Activated CD4-positive, alpha-beta T cell treated with anti-CD3 and anti-CD28 coated beads, Interleukin-2, amount 50 U/mL, for 1 hour (primary cell): Measurements from ENCODE around the gene LRRK1.

Source experiments
- DNase-seq: peaks from one replicate; pipeline ENCODE4 v3.0.0-alpha.2; 2020

LRRK1 gene

DNA sequence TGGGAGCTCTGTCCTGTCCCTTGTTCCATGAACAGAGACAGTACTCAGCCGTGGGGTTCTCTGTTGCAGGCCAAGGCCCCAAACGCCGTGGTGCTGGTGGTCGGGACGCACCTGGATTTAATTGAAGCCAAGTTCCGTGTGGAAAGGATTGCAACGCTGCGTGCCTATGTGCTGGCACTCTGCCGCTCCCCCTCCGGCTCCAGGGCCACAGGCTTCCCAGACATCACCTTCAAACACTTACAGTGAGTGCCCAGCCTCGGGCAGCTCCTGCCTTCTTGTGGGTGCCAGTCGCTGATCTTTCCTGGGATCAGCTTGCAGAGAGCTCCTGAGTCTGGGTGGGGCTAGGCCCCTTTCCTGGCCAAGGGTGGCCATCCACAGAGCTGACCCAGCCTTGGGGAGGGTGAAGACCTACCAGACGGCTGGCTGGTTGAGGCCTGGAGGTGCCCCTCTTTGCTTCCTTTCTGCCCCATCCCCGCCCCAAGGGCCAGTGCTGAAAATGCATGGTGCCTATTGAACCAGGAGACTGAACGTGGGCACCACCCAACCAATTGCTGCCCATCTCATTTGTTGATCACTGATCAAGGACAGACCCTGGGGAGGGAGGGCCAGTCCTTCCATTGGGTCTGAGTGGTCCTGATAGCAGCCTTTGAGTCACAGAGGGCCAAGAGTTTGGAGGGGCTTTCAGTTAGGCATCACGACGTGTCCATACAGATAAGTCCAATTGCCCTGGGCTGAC lies 106.9 kb downstream of the LRRK1 start:
- DNase-seq, result no peak

- no peak for DNase-seq
Measured at GRCh38 chr15:101026656-101027272, 107.6 kb downstream of the LRRK1 start.

GRCh38 chr15:101027273-101027901 lies 108.2 kb downstream of the LRRK1 start:
- DNase-seq, result no peak

- no peak for DNase-seq
Measured at GRCh38 chr15:101027920-101028319, 108.8 kb downstream of the LRRK1 start.

DNA sequence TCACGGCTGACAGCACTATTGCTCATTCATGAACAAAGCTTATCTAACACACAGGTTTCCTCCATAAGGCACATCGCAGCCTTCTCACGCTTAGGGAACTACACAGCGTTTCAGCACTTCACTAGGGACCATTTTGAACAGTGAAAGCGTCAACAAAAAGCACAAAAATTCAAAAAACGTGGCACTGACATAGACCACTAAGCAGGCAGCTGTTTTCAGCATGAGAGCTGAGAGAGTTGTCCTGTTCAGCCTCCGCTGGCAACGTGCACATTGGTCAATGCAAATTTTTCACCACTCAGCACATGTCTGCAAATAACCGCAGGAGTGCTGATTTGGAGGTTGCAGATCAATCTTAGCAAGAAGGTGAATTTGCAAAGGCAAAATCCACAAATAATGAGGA lies 109.2 kb downstream of the LRRK1 start:
- DNase-seq, result no peak

DNA sequence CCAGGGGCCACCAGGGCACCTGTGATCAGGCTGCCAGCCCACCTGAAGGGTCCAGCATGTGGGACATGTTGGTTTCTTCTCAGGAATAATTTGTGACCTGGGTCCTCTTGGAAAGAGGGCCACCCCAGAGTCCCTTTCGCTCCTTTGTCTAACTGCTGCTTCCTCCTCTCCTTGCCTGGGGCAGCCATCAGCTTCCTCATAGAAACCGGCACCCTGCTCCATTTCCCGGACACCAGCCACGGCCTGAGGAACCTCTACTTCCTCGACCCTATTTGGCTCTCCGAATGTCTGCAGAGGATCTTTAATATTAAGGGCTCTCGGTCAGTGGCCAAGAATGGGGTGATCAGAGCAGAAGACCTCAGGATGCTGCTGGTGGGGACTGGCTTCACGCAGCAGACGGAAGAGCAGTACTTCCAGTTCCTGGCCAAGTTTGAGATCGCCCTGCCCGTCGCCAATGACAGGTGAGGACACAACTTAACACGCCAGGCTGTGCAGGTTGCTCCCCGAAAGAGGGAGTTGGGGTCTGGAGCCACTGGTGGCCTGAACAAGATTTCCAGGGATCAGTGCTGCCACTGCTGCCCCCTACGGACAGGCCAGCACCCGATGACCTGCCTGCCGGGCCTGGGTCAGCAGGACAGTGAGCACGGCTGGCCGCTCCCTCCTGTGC lies 109.7 kb downstream of the LRRK1 start:
- DNase-seq, result no peak

- DNase-seq, result no peak
Measured at GRCh38 chr15:101029971-101030661, 111.0 kb downstream of the LRRK1 start.

DNA sequence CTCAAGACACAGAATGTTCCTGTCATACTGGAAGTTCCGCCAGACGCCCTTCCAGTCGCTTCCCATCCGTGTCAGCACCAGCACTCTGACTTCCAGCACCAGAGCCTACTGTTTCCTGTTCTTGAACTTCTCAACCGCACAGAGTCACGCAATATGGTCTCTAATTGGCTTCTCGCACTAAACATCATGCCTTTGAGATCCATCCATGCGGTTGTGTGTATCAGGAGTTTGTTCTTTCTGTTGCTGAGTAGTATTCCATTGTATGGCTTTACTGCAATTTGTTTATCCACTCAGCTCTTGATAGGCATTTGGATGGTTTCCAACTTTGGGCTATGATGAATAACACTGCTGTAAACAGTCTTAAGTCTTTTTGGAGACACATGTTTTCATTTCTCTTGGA lies 112.1 kb downstream of the LRRK1 start:
- DNase-seq, result no peak

DNA sequence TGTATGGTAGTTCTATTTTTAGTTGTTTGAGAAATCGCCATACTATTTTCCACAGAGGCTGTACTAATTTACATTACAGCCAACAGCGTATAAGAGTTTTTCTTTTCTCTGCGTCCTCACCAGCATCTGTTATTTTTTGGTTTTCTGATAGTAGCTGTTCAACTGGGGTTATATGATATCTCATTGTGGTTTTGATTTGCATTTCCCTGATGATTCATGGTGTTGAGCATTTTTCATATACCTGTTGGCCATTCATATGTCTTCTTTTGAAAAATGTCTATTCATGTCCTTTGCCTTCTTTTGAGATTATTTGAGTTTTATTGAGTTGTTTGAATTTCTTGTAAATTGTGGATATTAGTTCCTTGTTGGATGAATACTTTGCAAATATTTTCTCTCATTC lies 114.6 kb downstream of the LRRK1 start:
- DNase-seq, result no peak

- DNase-seq, result no peak
Measured at GRCh38 chr15:101035611-101036010, 116.5 kb downstream of the LRRK1 start.

- DNase-seq, result no peak
Measured at GRCh38 chr15:101036189-101036588, 117.0 kb downstream of the LRRK1 start.

- DNase-seq, result no peak
Measured at GRCh38 chr15:101037090-101037830, 118.1 kb downstream of the LRRK1 start.

GRCh38 chr15:101038327-101039003 lies 119.3 kb downstream of the LRRK1 start:
- no peak for DNase-seq

DNA sequence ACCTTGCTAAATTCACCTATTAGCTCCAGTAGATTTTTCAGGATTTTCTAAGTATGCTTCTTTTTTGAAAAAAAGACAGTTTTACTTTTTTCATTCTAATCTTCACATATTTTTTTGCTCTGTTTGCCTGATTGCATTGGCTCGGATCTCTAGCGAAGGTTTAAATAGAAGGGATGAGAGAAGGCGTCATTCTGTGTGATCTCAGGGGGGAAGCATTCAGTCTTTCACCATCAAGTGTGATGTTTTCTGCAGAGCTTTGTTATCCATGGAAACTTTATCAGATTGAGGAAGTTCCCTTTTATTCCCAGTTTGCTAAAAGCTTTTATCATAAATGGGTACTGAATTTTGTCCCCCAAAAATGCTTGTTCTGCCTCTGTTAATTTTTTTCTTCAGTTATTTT lies 120.3 kb downstream of the LRRK1 start:
- no peak for DNase-seq

GRCh38 chr15:101042320-101042719 lies 123.2 kb downstream of the LRRK1 start:
- no peak for DNase-seq

DNA sequence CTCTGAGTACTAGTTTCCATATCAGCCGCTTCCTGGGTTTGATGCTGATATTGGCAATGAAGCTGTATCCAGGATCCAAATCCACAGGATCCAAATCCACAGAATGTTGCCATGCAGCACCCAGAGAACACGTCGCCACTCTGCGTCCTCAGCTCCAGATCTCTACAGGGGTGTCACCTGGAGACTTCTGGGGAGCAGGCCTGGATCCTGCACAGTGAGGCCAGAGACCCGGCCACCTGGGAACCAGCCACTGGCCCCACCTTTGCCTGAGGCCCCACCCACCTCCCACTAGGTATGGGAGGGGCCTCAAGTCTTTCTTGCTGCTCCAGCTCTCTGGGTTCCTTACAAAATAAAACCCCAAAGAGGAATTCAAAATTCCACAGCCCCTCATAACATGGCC lies 123.9 kb downstream of the LRRK1 start:
- no peak for DNase-seq

DNA sequence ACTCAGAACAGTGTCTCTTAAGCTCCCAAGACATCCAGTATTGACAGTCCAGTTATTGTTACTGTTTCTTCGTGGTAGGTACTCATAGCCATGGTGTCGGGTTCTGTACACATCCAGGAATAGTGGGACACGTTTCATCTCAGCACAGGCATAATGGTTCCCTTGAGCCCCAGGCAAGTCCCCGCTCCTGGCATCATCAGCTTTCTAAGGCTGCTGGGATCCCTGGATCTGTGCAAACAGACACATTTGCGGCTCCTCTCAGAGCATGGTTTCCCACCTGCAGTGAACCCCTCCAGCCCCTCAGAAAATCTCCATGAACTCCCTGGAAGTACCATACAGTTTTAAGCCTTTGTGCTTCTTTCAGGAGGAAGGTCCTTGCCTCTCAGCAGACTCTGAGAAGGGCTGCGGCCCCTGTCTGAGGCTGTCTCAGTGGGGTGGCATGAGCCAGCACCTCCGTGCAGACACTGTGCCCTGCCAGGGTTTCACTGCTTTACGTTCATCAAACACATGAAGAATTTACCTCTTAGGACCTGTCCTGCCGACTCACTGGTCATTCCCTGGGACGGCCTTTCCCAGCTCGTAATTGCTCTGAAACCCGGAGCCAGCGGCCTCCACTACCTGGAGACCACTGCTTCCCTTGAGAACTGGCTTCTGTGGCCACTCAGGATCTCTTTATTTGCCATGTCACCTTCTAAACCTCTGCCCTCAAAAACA lies 124.9 kb downstream of the LRRK1 start:
- DNase-seq, result no peak

- DNase-seq, result no peak
Measured at GRCh38 chr15:101044625-101045235, 125.6 kb downstream of the LRRK1 start.

DNA sequence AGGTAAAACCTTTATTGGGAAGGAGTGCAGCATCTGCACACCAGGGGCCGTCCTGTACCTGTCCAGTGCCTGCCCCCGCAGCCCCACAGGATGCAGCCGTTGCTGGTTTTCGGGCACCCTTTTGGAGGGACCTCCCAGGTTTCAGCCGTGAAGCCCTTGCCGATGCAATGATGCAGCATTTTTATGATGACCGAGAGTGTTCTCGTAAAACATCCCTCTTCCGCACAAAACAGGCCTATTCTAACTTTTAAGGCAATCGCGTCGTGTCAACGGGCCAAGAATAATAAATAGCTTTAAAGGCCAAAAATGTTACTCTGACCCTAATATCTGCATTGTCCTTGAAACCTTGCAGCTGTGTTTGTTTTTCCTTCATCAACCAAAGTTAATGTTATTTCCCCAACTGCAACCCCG lies 126.1 kb downstream of the LRRK1 start:
- no peak for DNase-seq

DNA sequence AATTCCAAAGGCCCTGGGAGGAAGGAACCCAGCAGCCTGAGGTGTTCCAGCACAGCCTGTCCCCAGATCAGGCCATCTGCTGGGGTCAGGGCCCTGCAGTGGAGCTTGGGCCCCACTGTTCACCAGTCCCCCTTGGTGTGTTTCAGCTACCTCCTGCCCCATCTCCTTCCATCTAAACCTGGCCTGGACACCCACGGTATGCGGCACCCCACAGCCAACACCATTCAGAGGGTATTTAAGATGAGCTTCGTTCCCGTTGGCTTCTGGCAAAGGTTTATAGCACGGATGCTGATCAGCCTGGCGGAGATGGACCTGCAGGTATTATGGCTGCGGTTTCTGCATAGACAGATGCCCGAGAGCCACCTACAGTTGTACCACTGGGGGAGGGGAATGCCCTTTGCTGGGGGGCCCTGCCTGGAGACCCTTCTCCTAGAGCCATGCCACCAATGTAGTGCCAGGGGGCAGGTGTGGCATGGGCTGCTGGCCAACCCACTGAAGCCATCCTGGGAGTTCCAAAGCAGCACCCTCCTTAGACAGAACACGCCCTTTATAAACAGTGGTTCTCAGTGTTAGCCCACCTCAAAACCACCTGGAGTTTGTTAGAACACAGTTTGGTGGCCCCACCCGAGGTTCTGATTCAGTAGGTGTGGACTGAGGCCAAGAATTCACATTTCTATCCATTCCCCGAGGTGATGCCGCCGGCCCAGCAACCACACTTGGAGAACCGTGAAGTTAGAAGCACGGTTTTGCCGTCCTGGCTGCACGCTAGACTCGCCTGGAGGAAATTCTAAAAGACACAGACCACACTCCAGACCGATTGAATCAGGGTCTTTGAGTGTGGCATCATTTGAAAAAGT lies 126.9 kb downstream of the LRRK1 start:
- no peak for DNase-seq
